IMR-90 (cell line): ENCODE results near the gene NUTM1. TPM values are rescaled to one million over a fixed set of nuclear protein-coding genes. Genes with fewer than 3 reads are reported as not detected.

Source experiments
- ATAC-seq: fragments of 200-7000 bp; cut with Tn5 transposase; 2 replicates; pipeline ENCODE4 v1.9.1; 2020; ENCODE audit warnings: low read depth, mild to moderate bottlenecking, moderate library complexity
- BruUV-seq: library from RNA; stranded (reverse); fragments of 400-500 nt; replicated peaks from 2 replicates; lab custom pipeline; 2021; lab: Mats Ljungman, UMichigan
- CTCF ChIA-PET: fragments of 300-600 bp; formaldehyde crosslinking; extraction: SDS; loops from one replicate; lab custom pipeline; 2021; ENCODE audit warnings: antibody characterized with exemption; lab: Yijun Ruan, JAX
- POLR2A ChIA-PET: fragments of 300-600 bp; sonication (Branson Sonifier 250); formaldehyde crosslinking; loops from one replicate; lab custom pipeline; 2022; ENCODE audit warnings: antibody characterized with exemption; ENCODE audit not compliant: unreplicated experiment; lab: Charles Lee
- DNase-seq: peaks from one replicate; pipeline ENCODE4 v3.0.0; 2013
- H2AFZ ChIP-seq: replicated peaks from 2 replicates; pipeline ENCODE3; 2013; ENCODE audit warnings: low read length, mild to moderate bottlenecking; ENCODE audit not compliant: poor library complexity
- H2AK5ac ChIP-seq: 2 replicates; pipeline ENCODE4 v1.6.1; 2013; ENCODE audit warnings: low read depth, low read length, inconsistent platforms
- H2AK9ac ChIP-seq: replicated peaks from 2 replicates; pipeline ENCODE3; 2013; ENCODE audit warnings: mild to moderate bottlenecking, low read depth, low read length, moderate library complexity; ENCODE audit not compliant: poor library complexity
- H2BK120ac ChIP-seq: 2 replicates; pipeline ENCODE4 v1.6.1; 2013; ENCODE audit warnings: low read depth, low read length, inconsistent platforms
- H2BK15ac ChIP-seq: 3 replicates; pipeline ENCODE4 v1.6.1; 2013; ENCODE audit warnings: low read depth, low read length, inconsistent platforms
- H2BK20ac ChIP-seq: 2 replicates; pipeline ENCODE4 v1.6.1; 2013; ENCODE audit warnings: low read depth, mild to moderate bottlenecking, inconsistent platforms, low read length, moderate library complexity
- H2BK5ac ChIP-seq: 2 replicates; pipeline ENCODE4 v1.6.1; 2013; ENCODE audit warnings: mild to moderate bottlenecking, low read depth, low read length, inconsistent platforms; ENCODE audit not compliant: poor library complexity, severe bottlenecking
- H3K14ac ChIP-seq: replicated peaks from 2 replicates; pipeline ENCODE4 v1.6.1; 2013; ENCODE audit warnings: low read depth, low read length, inconsistent platforms
- H3K18ac ChIP-seq: 2 replicates; pipeline ENCODE4 v1.6.1; 2013; ENCODE audit warnings: low read depth, low read length, control low read depth
- H3K23ac ChIP-seq: 2 replicates; pipeline ENCODE4 v1.6.1; 2013; ENCODE audit warnings: low read depth, low read length, inconsistent platforms
- H3K27ac ChIP-seq: 2 replicates; pipeline ENCODE4 v1.5.1; 2013; ENCODE audit warnings: mild to moderate bottlenecking, control low read depth, low read length; ENCODE audit not compliant: insufficient read depth
- H3K27me3 ChIP-seq: 2 replicates; pipeline ENCODE4 v1.6.1; 2013; ENCODE audit warnings: low read length; ENCODE audit not compliant: control insufficient read depth, insufficient read depth
- H3K36me3 ChIP-seq: 2 replicates; pipeline ENCODE4 v1.6.1; 2013; ENCODE audit warnings: low read length, mixed read lengths; ENCODE audit not compliant: control insufficient read depth, insufficient read depth
- H3K4ac ChIP-seq: 2 replicates; pipeline ENCODE4 v1.6.1; 2013; ENCODE audit warnings: low read depth, low read length, inconsistent platforms
- H3K4me1 ChIP-seq: 2 replicates; pipeline ENCODE4 v1.6.1; 2013; ENCODE audit warnings: low read length, mixed read lengths; ENCODE audit not compliant: control insufficient read depth, insufficient read depth
- H3K4me2 ChIP-seq: 2 replicates; pipeline ENCODE4 v1.6.1; 2013; ENCODE audit warnings: low read depth, mild to moderate bottlenecking, control low read depth, low read length, moderate library complexity
- H3K4me3 ChIP-seq: 2 replicates; pipeline ENCODE4 v1.5.1; 2013; ENCODE audit warnings: low read depth, mild to moderate bottlenecking, control low read depth, low read length, moderate library complexity; ENCODE audit not compliant: insufficient read depth
- H3K56ac ChIP-seq: 2 replicates; pipeline ENCODE4 v1.6.1; 2013; ENCODE audit warnings: low read length, inconsistent platforms; ENCODE audit not compliant: insufficient read depth; ENCODE audit errors: extremely low read depth
- H3K79me1 ChIP-seq, 2 experiments: 2 replicates each; pipeline ENCODE4 v1.6.1; 2013; ENCODE audit warnings: low read length in 2 of 2, inconsistent platforms in 1 of 2, low read depth in 1 of 2
- H3K9ac ChIP-seq: 2 replicates; pipeline ENCODE4 v1.6.1; 2013; ENCODE audit warnings: low read depth, low read length, control low read depth
- H3K9me1 ChIP-seq: 2 replicates; pipeline ENCODE4 v1.6.1; 2013; ENCODE audit warnings: low read length, inconsistent platforms; ENCODE audit not compliant: insufficient read depth
- H3K9me3 ChIP-seq: 2 replicates; pipeline ENCODE4 v1.6.1; 2013; ENCODE audit warnings: low read length; ENCODE audit not compliant: control insufficient read depth, insufficient read depth
- H4K20me1 ChIP-seq: 2 replicates; pipeline ENCODE4 v1.6.1; 2013; ENCODE audit warnings: low read length, inconsistent platforms; ENCODE audit not compliant: insufficient read depth
- H4K5ac ChIP-seq: 2 replicates; pipeline ENCODE4 v1.6.1; 2013; ENCODE audit warnings: mild to moderate bottlenecking, low read depth, low read length, control low read depth
- H4K8ac ChIP-seq, 2 experiments: 2 replicates each; pipeline ENCODE4 v1.6.1; 2013; ENCODE audit warnings: low read depth in 2 of 2, low read length in 2 of 2, control low read depth in 1 of 2, inconsistent platforms in 1 of 2
- H4K91ac ChIP-seq: 2 replicates; pipeline ENCODE4 v1.6.1; 2013; ENCODE audit warnings: low read depth, low read length, inconsistent platforms; ENCODE audit not compliant: insufficient read depth
- CHD1 ChIP-seq: IDR thresholded peaks from 2 replicates; pipeline ENCODE4 v1.6.1; 2012; ENCODE audit warnings: low read depth, low read length, improper control_type of control experiment
- CTCF ChIP-seq: conservative IDR thresholded peaks from 2 replicates; pipeline ENCODE4 v1.5.1; 2012; ENCODE audit warnings: mild to moderate bottlenecking, low read depth, low read length, improper control_type of control experiment
- FOS ChIP-seq: fragments of 150-350 bp; IDR thresholded peaks from 2 replicates; pipeline ENCODE4 v1.6.1; 2016; ENCODE audit warnings: low read depth, low read length
- MAZ ChIP-seq: IDR thresholded peaks from 2 replicates; pipeline ENCODE4 v1.6.1; 2012; ENCODE audit warnings: low read depth, mild to moderate bottlenecking, low read length, improper control_type of control experiment, moderate library complexity, borderline replicate concordance
- NFE2L2 ChIP-seq: fragments of 150-350 bp; IDR thresholded peaks from 2 replicates; pipeline ENCODE4 v1.6.1; 2016; ENCODE audit warnings: low read depth, mild to moderate bottlenecking, low read length
- POLR2A ChIP-seq: IDR thresholded peaks from 2 replicates; pipeline ENCODE4 v1.6.1; 2012; ENCODE audit warnings: mild to moderate bottlenecking, low read depth, low read length
- RAD21 ChIP-seq: IDR thresholded peaks from 2 replicates; pipeline ENCODE4 v1.6.1; 2012; ENCODE audit warnings: low read length, improper control_type of control experiment
- RCOR1 ChIP-seq: IDR thresholded peaks from 2 replicates; pipeline ENCODE4 v1.6.1; 2012; ENCODE audit warnings: mild to moderate bottlenecking, low read length, improper control_type of control experiment; ENCODE audit not compliant: insufficient replicate concordance
- RFX5 ChIP-seq: IDR thresholded peaks from 2 replicates; pipeline ENCODE4 v1.8.0; 2012; ENCODE audit warnings: low read depth, mild to moderate bottlenecking, low read length, moderate library complexity
- WGBS, 2 experiments: methylation state at CpG; one replicate each; pipeline versions ENCODE4 v1.1.5 to v1.1.7; 2013; ENCODE audit warnings: missing lambda C conversion rate in 2 of 2; ENCODE audit not compliant: insufficient read length in 1 of 2; ENCODE audit errors: extremely low coverage in 2 of 2; 5-methylcytosine and 5-hydroxymethylcytosine counted together
- dilution Hi-C: fragments of 300-500 bp; cut with HindIII; formaldehyde crosslinking; loops from one replicate; pipeline ENCODE4 v1.14.3; 2018; ENCODE audit warnings: low sequenced_read_pairs; ENCODE audit not compliant: unreplicated experiment
- in situ Hi-C: fragments of 300-500 bp; cut with MboI; formaldehyde crosslinking; loops from 3 replicates; pipeline ENCODE4 v1.14.3; 2019; ENCODE audit warnings: low sequenced_read_pairs, inconsistent platforms, mixed read lengths
- intact Hi-C: fragments of 100-400 bp; cut with micrococcal nuclease; formaldehyde crosslinking; loops from 2 replicates; pipeline ENCODE4 v1.10.0; 2022
- polyA plus RNA-seq, 3 experiments: library from polyadenylated mRNA; depleted of rRNA; stranded (reverse); fragments of >200 nt; gene quantifications; 2 replicates each; pipeline ENCODE4 v1.2.3, GENCODE V29; 2012; ENCODE audit warnings: low replicate concordance in 1 of 3
- total RNA-seq: library from RNA; depleted of rRNA; stranded (reverse); fragments of >200 nt; gene quantifications from 2 replicates; pipeline ENCODE4 v1.2.3, GENCODE V29; 2012
- TF ChIP-seq, protein P1 (sequence below): fragments of 150-350 bp; IDR thresholded peaks from 2 replicates; pipeline ENCODE4 v1.6.1; 2017; ENCODE audit warnings: mild to moderate bottlenecking, antibody characterized with exemption, low read length, low read depth

Gene NUTM1
- total and polyA plus RNA-seq, 2 of the 4 experiments (the other 2 are of a cell fraction) = not detected

GRCh38 chr15:34355241-34355640 lies 12.1 kb downstream of the NUTM1 start:
- Histone ChIP-seq H4K8ac (no peak overlapping the region), H2BK5ac (no peak overlapping the region), H2BK120ac (no peak overlapping the region), H3K56ac (no peak overlapping the region), H4K91ac (no peak overlapping the region), H3K23ac (no peak overlapping the region), H3K27me3 (no peaks in the 10 kb centered on the region), H3K9ac (no peak overlapping the region), H3K4me2 (no peak overlapping the region), H3K79me1 (no peaks in the 10 kb centered on the region), H3K14ac (no peak overlapping the region), H3K27ac (no peak overlapping the region), H3K4ac (no peak overlapping the region), H4K5ac (no peak overlapping the region), H3K36me3 (peaks cover 20% of the 10 kb centered on the region), H2BK20ac (no peak overlapping the region), H2AFZ (no peak overlapping the region), H3K18ac (no peak overlapping the region), H3K9me3 (no peaks in the 10 kb centered on the region), H2AK5ac (no peak overlapping the region), H3K4me1 (no peaks in the 10 kb centered on the region), H2BK15ac (no peak overlapping the region), H3K4me3 (no peak overlapping the region), H3K9me1 (no peaks in the 10 kb centered on the region), H4K20me1 (no peaks in the 10 kb centered on the region), H2AK9ac (no peak overlapping the region)
- intact Hi-C loops (loop anchor here (5.0 kb wide), 1 partner anchor 227 kb away; the partner anchor contains the start of gene GOLGA8B), dilution Hi-C loops (no loop called here), in situ Hi-C loops (no loop called here)
- ATAC-seq (no peak), DNase-seq (no peak)
- POLR2A ChIA-PET = no interaction called here
- 92% methylated on average over 2 of the region's 9 CpGs; no CpG with 5 or more reads in 1 of the 2 experiments for WGBS, 2 experiments
- CTCF ChIA-PET = no interaction called here
- no peak for TF ChIP-seq POLR2A
- no peak for TF ChIP-seq FOS
- TF ChIP-seq, protein P1, sequence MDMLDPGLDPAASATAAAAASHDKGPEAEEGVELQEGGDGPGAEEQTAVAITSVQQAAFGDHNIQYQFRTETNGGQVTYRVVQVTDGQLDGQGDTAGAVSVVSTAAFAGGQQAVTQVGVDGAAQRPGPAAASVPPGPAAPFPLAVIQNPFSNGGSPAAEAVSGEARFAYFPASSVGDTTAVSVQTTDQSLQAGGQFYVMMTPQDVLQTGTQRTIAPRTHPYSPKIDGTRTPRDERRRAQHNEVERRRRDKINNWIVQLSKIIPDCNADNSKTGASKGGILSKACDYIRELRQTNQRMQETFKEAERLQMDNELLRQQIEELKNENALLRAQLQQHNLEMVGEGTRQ = no peak
- no peak for TF ChIP-seq MAZ
- no peak for TF ChIP-seq RAD21
- TF ChIP-seq CHD1 = no peak
- no peak for TF ChIP-seq NFE2L2
- TF ChIP-seq RFX5 = no peak
- TF ChIP-seq CTCF = no peak
- no peak for TF ChIP-seq RCOR1
- BruUV-seq = no TSS peak
